HG03354 (cell line): ENCODE results near the gene RBFOX1.
"Not testable (repeated sequence)": the region's sequence is repeated elsewhere in the genome, so short reads cannot be mapped to it uniquely, and the experiment has no call there.

Experiments
- ATAC-seq: cut with Tn5 transposase; IDR thresholded peaks from one replicate; pipeline ENCODE4 v1.9.1; 2021; ENCODE audit warnings: mild to moderate bottlenecking; ENCODE audit not compliant: unreplicated experiment, poor library complexity, severe bottlenecking

The RBFOX1 gene

GRCh38 chr16:7443142-7443541 is 110.5 kb downstream of the RBFOX1 start:
- no peak for ATAC-seq

GRCh38 chr16:7443648-7444365 is 111.2 kb downstream of the RBFOX1 start:
- ATAC-seq: no peak

GRCh38 chr16:7449306-7449705 is 116.7 kb downstream of the RBFOX1 start:
- ATAC-seq: no peak

- no peak for ATAC-seq
These were observed 117.2 kb downstream of the RBFOX1 start for GRCh38 chr16:7449808-7450207.

- no peak for ATAC-seq
These were observed 117.8 kb downstream of the RBFOX1 start for GRCh38 chr16:7450440-7450839.

- no peak for ATAC-seq
These were observed 119.4 kb downstream of the RBFOX1 start for GRCh38 chr16:7452090-7452489.

- ATAC-seq: no peak
These were observed 123.6 kb downstream of the RBFOX1 start for GRCh38 chr16:7456211-7456610.

GRCh38 chr16:7458144-7458543 is 125.5 kb downstream of the RBFOX1 start:
- ATAC-seq: no peak

GRCh38 chr16:7470344-7470743 is 137.7 kb downstream of the RBFOX1 start:
- ATAC-seq: no peak

- ATAC-seq: no peak
These were observed 138.6 kb downstream of the RBFOX1 start for GRCh38 chr16:7471268-7471667.

- ATAC-seq: no peak
These were observed 149.4 kb downstream of the RBFOX1 start for GRCh38 chr16:7482032-7482431.

GRCh38 chr16:7482596-7483290 is 150.1 kb downstream of the RBFOX1 start:
- ATAC-seq: no peak

- ATAC-seq: no peak
These were observed 155.1 kb downstream of the RBFOX1 start for GRCh38 chr16:7487574-7488323.

GRCh38 chr16:7492122-7492521 is 159.5 kb downstream of the RBFOX1 start:
- ATAC-seq: no peak

GRCh38 chr16:7493133-7493532 is 160.5 kb downstream of the RBFOX1 start:
- ATAC-seq: no peak

- no peak for ATAC-seq
These were observed 165.0 kb downstream of the RBFOX1 start for GRCh38 chr16:7497691-7498090.

GRCh38 chr16:7501868-7502267 is 169.2 kb downstream of the RBFOX1 start:
- ATAC-seq: no peak

- ATAC-seq: not testable (repeated sequence)
These were observed 170.0 kb downstream of the RBFOX1 start for GRCh38 chr16:7502591-7503157.

- no peak for ATAC-seq
These were observed 171.0 kb downstream of the RBFOX1 start for GRCh38 chr16:7503666-7504065.

GRCh38 chr16:7504844-7505243 is 172.2 kb downstream of the RBFOX1 start:
- no peak for ATAC-seq
